Hematopoietic multipotent progenitor cell treated with erythropoietin and hydrocortisone succinate and interleukin-3 and kit ligand, for 4 days (in vitro differentiated cells): ENCODE data around the gene NHLH2.

ENCODE experiments used
- DNase-seq: peaks from one replicate; pipeline ENCODE4 v3.0.0-alpha.2; 2015

NHLH2 gene

DNA sequence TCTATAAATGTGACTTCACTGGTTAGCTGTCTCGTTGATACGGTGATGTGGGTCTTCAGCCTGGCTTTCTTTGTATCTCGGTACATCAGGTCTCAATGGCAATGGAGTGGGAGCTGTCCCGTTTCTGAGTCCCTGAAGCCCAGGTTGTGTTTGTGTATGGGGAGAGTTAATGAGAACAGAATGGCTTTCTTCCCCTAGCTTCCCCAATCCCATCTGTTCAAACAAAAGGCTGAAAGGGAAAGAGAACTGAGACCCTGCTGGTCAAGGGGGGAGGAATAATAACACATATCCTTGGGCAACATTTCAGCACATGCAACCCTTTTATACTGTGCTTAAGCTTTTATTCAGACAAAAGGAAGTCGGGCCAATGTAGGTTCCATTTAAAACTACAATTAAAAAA, 44.0 kb downstream of the NHLH2 start:
- no peak for DNase-seq

DNA sequence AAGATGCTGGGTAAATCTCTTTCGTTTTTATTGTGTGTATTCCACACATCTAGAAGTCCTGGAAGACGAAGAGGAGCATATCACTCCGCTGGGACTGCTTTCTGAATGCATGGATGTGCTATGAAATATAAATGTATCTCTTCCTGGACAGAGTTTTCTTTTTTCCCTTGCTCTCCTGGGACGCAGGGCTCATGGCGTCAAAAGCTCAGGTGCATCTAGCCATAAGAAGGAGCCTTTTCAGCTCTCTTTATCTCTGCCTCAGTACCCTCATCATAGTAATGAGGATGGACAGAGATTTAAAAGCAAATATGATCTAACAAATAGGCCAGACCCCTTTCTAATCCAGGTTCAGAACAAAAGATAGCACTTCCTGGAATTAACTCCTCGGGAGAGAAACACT, 44.9 kb downstream of the NHLH2 start:
- no peak for DNase-seq

DNA sequence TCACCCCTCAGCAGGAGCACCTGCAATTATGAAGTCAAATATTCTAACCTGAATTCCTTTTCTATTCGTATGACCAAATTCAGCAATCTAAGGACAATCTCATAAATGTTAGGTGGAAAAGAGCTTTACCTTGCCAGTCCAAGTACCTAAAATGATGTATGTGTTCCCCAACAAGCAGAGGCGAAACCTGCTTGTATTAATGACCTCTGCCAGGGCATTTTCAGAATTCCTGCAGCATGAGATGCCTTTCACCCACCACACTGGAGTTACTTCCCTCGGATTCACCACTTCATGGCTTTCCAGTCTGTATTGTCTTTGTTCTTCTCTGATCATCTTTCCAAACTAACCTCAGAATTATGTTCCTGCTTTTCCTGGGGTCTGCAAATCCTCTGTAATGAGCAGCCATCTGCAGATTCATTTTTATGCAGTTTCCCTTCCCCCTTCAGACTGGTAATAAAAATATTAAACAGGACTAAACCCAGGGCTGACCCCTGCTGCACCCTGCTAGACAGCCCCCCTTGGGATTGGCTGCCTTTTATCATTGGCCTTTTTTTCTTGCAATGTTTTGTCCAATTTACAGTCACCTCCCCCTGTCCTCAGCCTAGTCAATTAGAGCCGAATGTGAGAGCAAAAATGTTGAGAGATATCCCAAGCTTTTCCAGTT, 45.8 kb downstream of the NHLH2 start:
- DNase-seq = no peak

DNA sequence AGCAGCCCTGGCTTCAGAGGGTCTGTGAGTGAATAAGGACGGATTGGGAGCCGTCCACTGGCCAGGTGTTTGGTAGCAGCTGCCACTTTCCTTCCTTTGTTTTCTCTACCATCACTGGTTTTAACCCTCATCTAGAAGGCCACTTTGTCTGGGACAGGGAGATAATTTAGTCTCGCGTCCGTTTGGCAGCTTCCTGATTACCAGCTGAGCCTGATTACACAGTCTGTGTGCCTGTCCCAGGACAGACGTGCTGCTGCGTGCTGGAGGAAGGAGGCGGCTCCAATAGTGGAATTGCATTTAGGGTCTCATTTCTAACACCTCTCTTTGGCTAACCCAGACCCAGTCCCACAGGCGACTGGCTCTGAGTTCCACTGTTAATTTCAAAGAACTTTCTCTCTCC, 47.8 kb downstream of the NHLH2 start:
- peak; percentile 71 for DNase-seq

DNA sequence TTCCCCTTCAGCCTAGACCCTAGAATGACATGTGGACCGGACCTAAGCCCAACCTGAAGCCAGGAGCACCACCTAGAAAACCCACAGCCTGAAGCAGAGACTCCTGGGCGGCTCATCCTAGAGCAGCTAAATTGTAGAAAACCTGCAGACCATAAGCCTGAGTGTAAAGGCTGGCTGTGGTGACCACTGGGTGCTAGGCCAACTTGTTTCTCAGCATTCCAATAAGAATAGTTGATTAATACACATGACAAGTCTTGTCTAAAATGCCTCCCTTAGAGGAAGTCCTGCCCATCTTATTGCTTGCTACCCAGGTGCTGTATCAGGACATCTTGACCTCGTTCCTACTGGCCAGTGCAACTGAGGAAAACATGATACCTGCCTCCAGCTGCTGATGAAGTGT, 49.1 kb downstream of the NHLH2 start:
- no peak for DNase-seq

DNA sequence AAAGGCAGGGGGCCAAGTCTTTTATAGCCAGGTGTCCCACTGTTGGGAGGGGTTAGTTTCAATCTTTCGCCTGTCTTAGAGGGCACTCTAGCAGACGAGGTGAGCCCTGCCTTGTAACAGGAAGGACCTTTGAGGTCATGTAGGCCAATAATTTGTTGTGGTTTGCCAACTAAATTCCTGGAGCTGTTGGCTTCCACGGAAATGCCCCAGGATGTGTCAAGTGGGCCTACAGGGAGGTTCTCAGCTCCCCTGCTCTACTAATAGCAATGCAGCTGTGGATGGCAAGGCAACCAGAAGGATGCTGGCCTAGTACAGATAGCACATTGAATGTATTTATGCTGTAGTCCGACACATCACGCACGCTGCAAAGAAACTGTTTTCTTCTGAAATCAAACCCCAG, 50.1 kb downstream of the NHLH2 start:
- no peak for DNase-seq

DNA sequence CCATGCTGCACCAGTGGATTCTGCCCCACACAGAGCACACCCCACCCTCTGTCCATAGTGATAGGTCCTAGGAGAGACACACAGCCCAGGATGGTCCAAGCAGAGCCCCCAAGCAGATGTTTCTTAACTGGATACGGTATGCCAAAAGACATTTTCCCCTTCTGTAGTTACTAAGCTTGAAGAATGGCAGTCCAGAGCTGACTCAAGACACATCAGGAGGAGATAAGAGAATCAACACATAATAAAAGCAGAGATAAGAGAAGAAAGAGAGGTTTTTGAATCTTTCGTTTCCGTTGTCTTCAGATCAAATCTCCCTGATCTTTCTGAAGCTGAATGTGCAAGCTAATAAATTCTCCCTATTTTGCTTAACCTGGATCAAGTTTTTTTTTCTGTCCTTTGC, 50.6 kb downstream of the NHLH2 start:
- no peak for DNase-seq
